HG02571 (cell line): ENCODE measurements around the gene VPS13C.

ENCODE experiments used
- ATAC-seq: cut with Tn5 transposase; IDR thresholded peaks from one replicate; pipeline ENCODE4 v1.9.1; 2021; ENCODE audit warnings: mild to moderate bottlenecking, moderate library complexity; ENCODE audit not compliant: unreplicated experiment

Gene VPS13C

GRCh38 chr15:61951949-61952348 lies 108.3 kb downstream of the VPS13C start:
- ATAC-seq = no peak

GRCh38 chr15:61946778-61947177 lies 113.5 kb downstream of the VPS13C start:
- no peak for ATAC-seq

GRCh38 chr15:61943992-61944391 lies 116.3 kb downstream of the VPS13C start:
- no peak for ATAC-seq

GRCh38 chr15:61938249-61938648 lies 122.0 kb downstream of the VPS13C start:
- ATAC-seq = no peak

GRCh38 chr15:61936528-61937195 lies 123.6 kb downstream of the VPS13C start:
- no peak for ATAC-seq

GRCh38 chr15:61935493-61935892 lies 124.8 kb downstream of the VPS13C start:
- no peak for ATAC-seq

GRCh38 chr15:61929452-61929851 lies 130.8 kb downstream of the VPS13C start:
- ATAC-seq = no peak

- ATAC-seq = no peak
Measured at GRCh38 chr15:61923173-61923572, 137.1 kb downstream of the VPS13C start.

GRCh38 chr15:61921093-61921492 lies 139.2 kb downstream of the VPS13C start:
- no peak for ATAC-seq

GRCh38 chr15:61917457-61917856 lies 142.8 kb downstream of the VPS13C start:
- no peak for ATAC-seq

GRCh38 chr15:61916104-61916503 lies 144.1 kb downstream of the VPS13C start:
- ATAC-seq = no peak

GRCh38 chr15:61915640-61916039 lies 144.6 kb downstream of the VPS13C start:
- no peak for ATAC-seq

- ATAC-seq = no peak
Measured at GRCh38 chr15:61910839-61911369, 149.3 kb downstream of the VPS13C start.

- ATAC-seq = no peak
Measured at GRCh38 chr15:61908241-61908640, 152.0 kb downstream of the VPS13C start.

GRCh38 chr15:61907753-61908086 lies 152.5 kb downstream of the VPS13C start:
- no peak for ATAC-seq

GRCh38 chr15:61906961-61907752 lies 153.1 kb downstream of the VPS13C start:
- ATAC-seq = no peak

GRCh38 chr15:61893146-61893545 lies 167.1 kb downstream of the VPS13C start:
- no peak for ATAC-seq

GRCh38 chr15:61892140-61892539 lies 168.1 kb downstream of the VPS13C start:
- ATAC-seq = no peak

GRCh38 chr15:61890106-61890505 lies 170.1 kb downstream of the VPS13C start:
- ATAC-seq = no peak

- no peak for ATAC-seq
Measured at GRCh38 chr15:61889706-61890105, 170.5 kb downstream of the VPS13C start.

GRCh38 chr15:61888074-61888780 lies 172.0 kb downstream of the VPS13C start:
- ATAC-seq = no peak

GRCh38 chr15:61880084-61880483 lies 180.2 kb downstream of the VPS13C start:
- no peak for ATAC-seq
